HCT116 (cell line): Measurements from ENCODE around the gene GPR17. TPM values are rescaled to one million over a fixed set of nuclear protein-coding genes. Genes with fewer than 3 reads are reported as not detected.
A peak's percentile ranks its signal among the peaks of the same experiment; 100 is the strongest.

Source experiments
- ATAC-seq: fragments of 200-7000 bp; cut with Tn5 transposase; 2 replicates; pipeline ENCODE4 v1.9.1; 2020; ENCODE audit warnings: mild to moderate bottlenecking, moderate library complexity
- BruUV-seq: library from RNA; stranded (reverse); fragments of 400-500 nt; replicated peaks from 2 replicates; lab custom pipeline; 2021; lab: Mats Ljungman, UMichigan
- CTCF ChIA-PET: fragments of 300-600 bp; sonication (Branson Sonifier 250); formaldehyde crosslinking; loops from one replicate; lab custom pipeline; 2021; ENCODE audit warnings: antibody characterized with exemption; lab: Charles Lee
- POLR2A ChIA-PET: fragments of 300-600, 350-600 bp; sonication (Branson Sonifier 250); formaldehyde crosslinking; loops from one replicate; lab custom pipeline; 2021; ENCODE audit warnings: antibody characterized with exemption; lab: Charles Lee
- RAD21 ChIA-PET, 2 experiments: fragments of 300-600 bp; sonication (Branson Sonifier 250); formaldehyde crosslinking; loops; one replicate each; lab custom pipeline; 2023; ENCODE audit warnings: low total read pairs in 2 of 2; ENCODE audit not compliant: uncharacterized antibody in 2 of 2, unreplicated experiment in 2 of 2, low non-redundant PET in 1 of 2; lab: Charles Lee
- DNase-seq: peaks from one replicate; pipeline ENCODE4 v3.0.0-alpha.2; 2010; ENCODE audit warnings: low read depth, low spot score
- H2AFZ ChIP-seq: fragments of 200-600 bp; shearing (Covaris generic), sonication (generic); 2 replicates; pipeline ENCODE4 v1.6.1; 2017; ENCODE audit warnings: low read depth, mixed run types, mixed read lengths, antibody characterized with exemption, low read length; ENCODE audit not compliant: poor library complexity, severe bottlenecking
- H3K27ac ChIP-seq: 2 replicates; pipeline ENCODE4 v1.5.1; 2012; ENCODE audit warnings: low read depth, low read length
- H3K27me3 ChIP-seq: fragments of 200-600 bp; sonication (generic); 2 replicates; pipeline ENCODE4 v1.6.1; 2016; ENCODE audit warnings: mixed run types, low read length, mixed read lengths; ENCODE audit not compliant: insufficient read depth
- H3K36me3 ChIP-seq, 2 experiments: fragments of 200-500 bp in 1 of 2; fragments of 200-600 bp in 1 of 2; sonication (Bioruptor generic) in 1 of 2; sonication (generic) in 1 of 2; 2 replicates each; pipeline versions ENCODE4 v1.5.1 to v1.6.1; 2014 to 2016; ENCODE audit warnings: low read length in 2 of 2, inconsistent platforms in 1 of 2, mixed read lengths in 1 of 2, mixed run types in 1 of 2; ENCODE audit not compliant: insufficient read depth in 2 of 2, control insufficient read depth in 1 of 2
- H3K4me1 ChIP-seq, 2 experiments: fragments of 200-600 bp in 1 of 2; sonication (generic) in 1 of 2; 2 replicates each; pipeline versions ENCODE4 v1.5.1 to v1.6.1; 2012 to 2017; ENCODE audit warnings: low read length in 2 of 2, inconsistent platforms in 1 of 2, mild to moderate bottlenecking in 1 of 2, mixed read lengths in 1 of 2, mixed run types in 1 of 2, moderate library complexity in 1 of 2; ENCODE audit not compliant: insufficient read depth in 2 of 2, control insufficient read depth in 1 of 2
- H3K4me2 ChIP-seq: fragments of 200-600 bp; sonication (generic); 2 replicates; pipeline ENCODE4 v1.6.1; 2017; ENCODE audit warnings: mixed run types, low read length, mixed read lengths
- H3K4me3 ChIP-seq, 2 experiments: fragments of 200-600 bp in 1 of 2; sonication (generic) in 1 of 2; replicated peaks in 1 of 2; 2 replicates each; pipeline ENCODE4 v1.5.1; 2011 to 2016; ENCODE audit warnings: low read length in 2 of 2, control low read depth in 1 of 2, low read depth in 1 of 2, mild to moderate bottlenecking in 1 of 2, mixed read lengths in 1 of 2, mixed run types in 1 of 2
- H3K79me2 ChIP-seq: fragments of 200-600 bp; sonication (generic); 2 replicates; pipeline ENCODE4 v1.6.1; 2017; ENCODE audit warnings: mild to moderate bottlenecking, mixed run types, low read length, moderate library complexity, mixed read lengths; ENCODE audit not compliant: insufficient read depth
- H3K9ac ChIP-seq: fragments of 200-600 bp; sonication (generic); 2 replicates; pipeline ENCODE4 v1.6.1; 2016; ENCODE audit warnings: low read length, mixed read lengths
- H3K9me2 ChIP-seq: fragments of 200-600 bp; sonication (generic), shearing (Covaris generic); 2 replicates; pipeline ENCODE4 v1.6.1; 2017; ENCODE audit warnings: mixed run types, mild to moderate bottlenecking, moderate library complexity; ENCODE audit not compliant: insufficient read depth
- H3K9me3 ChIP-seq, 2 experiments: fragments of 200-500 bp in 1 of 2; fragments of 200-600 bp in 1 of 2; sonication (Bioruptor generic) in 1 of 2; sonication (generic) in 1 of 2; 2 replicates each; pipeline ENCODE4 v1.6.1; 2014 to 2017; ENCODE audit warnings: low read length in 2 of 2, mixed read lengths in 2 of 2, inconsistent platforms in 1 of 2, low read depth in 1 of 2, mild to moderate bottlenecking in 1 of 2, mixed run types in 1 of 2, moderate library complexity in 1 of 2; ENCODE audit not compliant: control insufficient read depth in 1 of 2, insufficient read depth in 1 of 2
- H4K20me1 ChIP-seq: fragments of 200-600 bp; sonication (generic), shearing (Covaris generic); 2 replicates; pipeline ENCODE4 v1.6.1; 2017; ENCODE audit warnings: mixed run types, mild to moderate bottlenecking, moderate library complexity; ENCODE audit not compliant: insufficient read depth
- CBX3 ChIP-seq: IDR thresholded peaks from 2 replicates; pipeline ENCODE4 v1.6.1; 2012; ENCODE audit warnings: low read depth
- EGR1 ChIP-seq: IDR thresholded peaks from 2 replicates; pipeline ENCODE4 v1.6.1; 2012; ENCODE audit warnings: low read depth
- EZH2 ChIP-seq: fragments of 200-600 bp; sonication (generic); IDR thresholded peaks from 2 replicates; pipeline ENCODE4 v1.6.1; 2017; ENCODE audit warnings: antibody characterized with exemption, mixed run types
- EZH2phosphoT487 ChIP-seq: fragments of 200-600 bp; IDR thresholded peaks from 2 replicates; pipeline ENCODE4 v1.6.1; 2018; ENCODE audit warnings: antibody characterized with exemption, borderline replicate concordance
- JUND ChIP-seq: IDR thresholded peaks from 2 replicates; pipeline ENCODE4 v1.6.1; 2012
- RAD21 ChIP-seq: IDR thresholded peaks from 2 replicates; pipeline ENCODE4 v1.6.1; 2012; ENCODE audit warnings: low read depth, mild to moderate bottlenecking
- TCF7L2 ChIP-seq: IDR thresholded peaks from 2 replicates; pipeline ENCODE4 v1.7.0; 2011; ENCODE audit warnings: borderline replicate concordance, inconsistent platforms; ENCODE audit not compliant: insufficient read depth, insufficient read length; ENCODE audit errors: extremely low read depth
- ZFX ChIP-seq: fragments of 450-650 bp; IDR thresholded peaks from 2 replicates; pipeline ENCODE4 v1.6.1; 2017
- intact Hi-C: fragments of 100-400 bp; cut with micrococcal nuclease; formaldehyde crosslinking; loops from 2 replicates; pipeline ENCODE4 v1.10.0; 2022
- total RNA-seq: library from RNA; stranded (reverse); gene quantifications from one replicate; pipeline ENCODE4 v1.2.1, GENCODE V29; 2021; ENCODE audit not compliant: unreplicated experiment
- TF ChIP-seq, protein P1 (sequence below): IDR thresholded peaks from 2 replicates; pipeline ENCODE4 v1.6.1; 2011; ENCODE audit warnings: mild to moderate bottlenecking, low read length, moderate library complexity; ENCODE audit not compliant: insufficient replicate concordance; ENCODE audit errors: extremely low read depth
- TF ChIP-seq, protein P2 (sequence below): IDR thresholded peaks from 2 replicates; pipeline ENCODE4 v1.6.1; 2012
- TF ChIP-seq, protein P3 (sequence below), 3 experiments: fragments of 200-600 bp in 1 of 3; sonication (generic) in 1 of 3; IDR thresholded peaks in 2 of 3; conservative IDR thresholded peaks in 1 of 3; 2 replicates each; pipeline ENCODE4 v1.5.1; 2012 to 2017; ENCODE audit warnings: low read depth in 2 of 3, low read length in 2 of 3, antibody characterized with exemption in 1 of 3, borderline replicate concordance in 1 of 3, control low read depth in 1 of 3, mild to moderate bottlenecking in 1 of 3, mixed read lengths in 1 of 3, mixed run types in 1 of 3, moderate library complexity in 1 of 3; ENCODE audit not compliant: insufficient read depth in 1 of 3

Gene GPR17
- total RNA-seq, 1 experiment from 2014 or later = not detected

DNA sequence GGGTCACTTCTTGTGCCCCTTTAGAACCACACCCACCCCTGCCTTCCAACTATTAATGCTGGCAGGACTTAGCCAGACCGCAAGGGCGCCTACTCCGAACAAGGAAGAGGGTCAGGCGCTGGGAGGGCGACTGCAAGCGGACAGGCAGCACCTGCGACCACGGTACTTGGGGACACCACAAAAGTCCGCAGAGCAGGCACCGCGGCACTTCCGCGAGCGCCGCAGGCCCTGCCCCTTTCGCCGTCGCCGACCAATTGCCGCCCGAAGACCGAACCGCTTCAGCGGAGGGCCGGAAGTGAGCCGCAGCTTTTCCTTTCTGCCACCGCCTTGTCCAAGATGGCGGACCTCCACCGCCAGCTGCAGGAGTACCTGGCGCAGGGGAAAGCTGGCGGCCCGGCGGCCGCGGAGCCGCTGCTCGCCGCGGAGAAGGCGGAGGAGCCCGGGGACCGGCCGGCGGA lies 55.3 kb downstream of the GPR17 start, which contains the start of gene SFT2D3 (continued):
- TF ChIP-seq, protein P1, sequence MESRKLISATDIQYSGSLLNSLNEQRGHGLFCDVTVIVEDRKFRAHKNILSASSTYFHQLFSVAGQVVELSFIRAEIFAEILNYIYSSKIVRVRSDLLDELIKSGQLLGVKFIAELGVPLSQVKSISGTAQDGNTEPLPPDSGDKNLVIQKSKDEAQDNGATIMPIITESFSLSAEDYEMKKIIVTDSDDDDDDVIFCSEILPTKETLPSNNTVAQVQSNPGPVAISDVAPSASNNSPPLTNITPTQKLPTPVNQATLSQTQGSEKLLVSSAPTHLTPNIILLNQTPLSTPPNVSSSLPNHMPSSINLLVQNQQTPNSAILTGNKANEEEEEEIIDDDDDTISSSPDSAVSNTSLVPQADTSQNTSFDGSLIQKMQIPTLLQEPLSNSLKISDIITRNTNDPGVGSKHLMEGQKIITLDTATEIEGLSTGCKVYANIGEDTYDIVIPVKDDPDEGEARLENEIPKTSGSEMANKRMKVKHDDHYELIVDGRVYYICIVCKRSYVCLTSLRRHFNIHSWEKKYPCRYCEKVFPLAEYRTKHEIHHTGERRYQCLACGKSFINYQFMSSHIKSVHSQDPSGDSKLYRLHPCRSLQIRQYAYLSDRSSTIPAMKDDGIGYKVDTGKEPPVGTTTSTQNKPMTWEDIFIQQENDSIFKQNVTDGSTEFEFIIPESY = peak; percentile 40
- TF ChIP-seq, all 23 proteins: peak for 9

DNA sequence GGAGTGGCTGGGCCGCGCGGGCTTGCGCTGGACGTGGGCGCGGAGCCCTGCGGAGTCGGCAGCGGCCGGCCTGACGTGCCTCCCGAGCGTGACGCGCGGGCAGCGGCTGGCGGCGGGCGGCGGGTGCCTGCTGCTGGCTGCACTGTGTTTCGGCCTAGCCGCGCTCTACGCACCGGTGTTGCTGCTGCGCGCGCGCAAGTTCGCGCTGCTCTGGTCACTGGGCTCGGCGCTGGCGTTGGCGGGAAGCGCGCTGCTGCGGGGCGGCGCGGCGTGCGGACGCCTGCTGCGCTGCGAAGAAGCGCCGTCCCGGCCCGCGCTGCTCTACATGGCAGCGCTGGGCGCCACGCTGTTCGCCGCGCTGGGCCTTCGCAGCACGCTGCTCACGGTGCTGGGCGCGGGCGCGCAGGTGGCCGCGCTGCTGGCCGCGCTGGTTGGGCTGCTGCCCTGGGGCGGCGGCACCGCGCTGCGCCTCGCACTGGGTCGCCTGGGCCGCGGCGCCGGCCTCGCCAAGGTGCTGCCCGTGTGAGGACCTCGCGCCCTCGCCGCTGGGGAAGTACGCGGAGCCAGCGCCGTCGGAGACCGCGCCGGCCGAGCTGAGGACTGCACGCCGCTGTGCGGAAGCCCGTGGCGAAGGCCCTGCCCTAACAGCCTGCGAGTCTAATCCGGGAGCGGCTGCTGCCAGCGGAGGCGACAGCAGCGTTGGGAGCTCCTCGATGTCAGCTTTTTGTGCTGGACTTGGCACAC lies 55.9 kb downstream of the GPR17 start:
- ATAC-seq (peak; percentile 62), DNase-seq (peak; percentile 16)
- POLR2A ChIA-PET = interaction anchor here (0.7 kb wide), 1 partner anchor 505 kb away, joined by 3 read pairs; no protein-coding TSS in a partner anchor
- CTCF ChIA-PET = interaction anchor here (0.9 to 1.8 kb wide), 2 partner anchors 110 kb away, joined by 4 to 9 read pairs; no protein-coding TSS in a partner anchor
- intact Hi-C loops = loop anchor here (2.0 kb wide), 2 partner anchors 111 to 175 kb away; partner anchors contain the start of gene IWS1
- Histone ChIP-seq H3K4me1 (peaks cover 13 to 33% of the 10 kb centered on the region in 2 experiments), H3K4me2 (peak overlapping the region; percentile 83), H3K9ac (peak overlapping the region; percentile 79), H2AFZ (no peak overlapping the region), H4K20me1 (no peaks in the 10 kb centered on the region), H3K27ac (peak overlapping the region; percentile 98), H3K27me3 (no peaks in the 10 kb centered on the region), H3K9me2 (no peaks in the 10 kb centered on the region), H3K4me3 (peak overlapping the region; percentile 59 to 72), H3K79me2 (peaks cover 13% of the 10 kb centered on the region), H3K36me3 (peaks cover 6% of the 10 kb centered on the region in 2 experiments), H3K9me3 (no peaks in the 10 kb centered on the region)
- no TSS peak for BruUV-seq
- TF ChIP-seq, protein P2, sequence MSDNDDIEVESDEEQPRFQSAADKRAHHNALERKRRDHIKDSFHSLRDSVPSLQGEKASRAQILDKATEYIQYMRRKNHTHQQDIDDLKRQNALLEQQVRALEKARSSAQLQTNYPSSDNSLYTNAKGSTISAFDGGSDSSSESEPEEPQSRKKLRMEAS = peak; percentile 73
- 0 out of 2 replicates have a peak, but pooled peaks have one; percentile 15 for TF ChIP-seq JUND
- no peak for TF ChIP-seq EZH2
- peak; percentile 22; the same call in 1 of the 2 replicates for TF ChIP-seq RAD21
- TF ChIP-seq ZFX = peak; percentile 98
- TF ChIP-seq TCF7L2 = peak; percentile 8
- TF ChIP-seq, protein P3, sequence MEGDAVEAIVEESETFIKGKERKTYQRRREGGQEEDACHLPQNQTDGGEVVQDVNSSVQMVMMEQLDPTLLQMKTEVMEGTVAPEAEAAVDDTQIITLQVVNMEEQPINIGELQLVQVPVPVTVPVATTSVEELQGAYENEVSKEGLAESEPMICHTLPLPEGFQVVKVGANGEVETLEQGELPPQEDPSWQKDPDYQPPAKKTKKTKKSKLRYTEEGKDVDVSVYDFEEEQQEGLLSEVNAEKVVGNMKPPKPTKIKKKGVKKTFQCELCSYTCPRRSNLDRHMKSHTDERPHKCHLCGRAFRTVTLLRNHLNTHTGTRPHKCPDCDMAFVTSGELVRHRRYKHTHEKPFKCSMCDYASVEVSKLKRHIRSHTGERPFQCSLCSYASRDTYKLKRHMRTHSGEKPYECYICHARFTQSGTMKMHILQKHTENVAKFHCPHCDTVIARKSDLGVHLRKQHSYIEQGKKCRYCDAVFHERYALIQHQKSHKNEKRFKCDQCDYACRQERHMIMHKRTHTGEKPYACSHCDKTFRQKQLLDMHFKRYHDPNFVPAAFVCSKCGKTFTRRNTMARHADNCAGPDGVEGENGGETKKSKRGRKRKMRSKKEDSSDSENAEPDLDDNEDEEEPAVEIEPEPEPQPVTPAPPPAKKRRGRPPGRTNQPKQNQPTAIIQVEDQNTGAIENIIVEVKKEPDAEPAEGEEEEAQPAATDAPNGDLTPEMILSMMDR (IDR thresholded peaks at IDR 0.05 in 2 of 3, conservative IDR thresholded peaks at IDR 0.05 in 1 of 3; ENCODE audit: borderline replicate concordance in 1 of 3, insufficient read depth in 1 of 3, low read depth in 2 of 3, low read length in 2 of 3) = 0 out of 6 replicates have a peak, but pooled peaks of 1 of the 3 experiments have one; percentile 3
- TF ChIP-seq CBX3 = no peak
- TF ChIP-seq EZH2phosphoT487 = no peak
- TF ChIP-seq EGR1 = no peak
- RAD21 ChIA-PET = no interaction called here
